ENCODE data around the gene NADK.
"Not testable (repeated sequence)": the region's sequence is repeated elsewhere in the genome, so short reads cannot be mapped to it uniquely, and the experiment has no call there.

NADK gene

GRCh38 chr1:1746566-1746909 is 31.7 kb downstream of the NADK start:
- not testable (repeated sequence) for DNase-seq (ENCODE audit: low spot score)

- peak; percentile 15 for DNase-seq (ENCODE audit: low spot score)
Measured at GRCh38 chr1:1745651-1746565, 32.4 kb downstream of the NADK start.

- not testable (repeated sequence) for DNase-seq (ENCODE audit: low spot score)
Measured at GRCh38 chr1:1742529-1742928, 35.7 kb downstream of the NADK start.

GRCh38 chr1:1741013-1741412 is 37.3 kb downstream of the NADK start:
- DNase-seq (ENCODE audit: low spot score): peak; percentile 79

GRCh38 chr1:1738799-1739337 is 39.4 kb downstream of the NADK start:
- not testable (repeated sequence) for DNase-seq (ENCODE audit: low spot score)

- DNase-seq (ENCODE audit: low spot score): not testable (repeated sequence)
Measured at GRCh38 chr1:1737675-1738590, 40.3 kb downstream of the NADK start.

- DNase-seq (ENCODE audit: low spot score): no peak
Measured at GRCh38 chr1:1732381-1732780, 45.9 kb downstream of the NADK start.

- no peak for DNase-seq (ENCODE audit: low spot score)
Measured at GRCh38 chr1:1730870-1731269, 47.4 kb downstream of the NADK start.

GRCh38 chr1:1730230-1730629 is 48.0 kb downstream of the NADK start:
- not testable (repeated sequence) for DNase-seq (ENCODE audit: low spot score)

- not testable (repeated sequence) for DNase-seq (ENCODE audit: low spot score)
Measured at GRCh38 chr1:1729116-1729816, 49.0 kb downstream of the NADK start.

GRCh38 chr1:1728308-1729005 is 49.8 kb downstream of the NADK start:
- peak; percentile 17 for DNase-seq (ENCODE audit: low spot score)

GRCh38 chr1:1727131-1727651 is 51.1 kb downstream of the NADK start:
- not testable (repeated sequence) for DNase-seq (ENCODE audit: low spot score)

- not testable (repeated sequence) for DNase-seq (ENCODE audit: low spot score)
Measured at GRCh38 chr1:1726088-1726487, 52.2 kb downstream of the NADK start.

GRCh38 chr1:1724035-1724864 is 54.0 kb downstream of the NADK start, which contains the start of gene CDK11A:
TSS of gene CDK11A (minus strand) at chr1:1724357. CDS start at chr1:1722818, 1,539 bp downstream.
- DNase-seq (ENCODE audit: low spot score): peak; percentile 93

- no peak for DNase-seq (ENCODE audit: low spot score)
Measured at GRCh38 chr1:1721201-1721600, 57.1 kb downstream of the NADK start.

GRCh38 chr1:1715109-1715883 is 63.0 kb downstream of the NADK start:
- DNase-seq (ENCODE audit: low spot score): not testable (repeated sequence)

GRCh38 chr1:1707897-1708296 is 70.4 kb downstream of the NADK start:
- DNase-seq (ENCODE audit: low spot score): not testable (repeated sequence)

GRCh38 chr1:1707241-1707640 is 71.0 kb downstream of the NADK start:
- not testable (repeated sequence) for DNase-seq (ENCODE audit: low spot score)

GRCh38 chr1:1705623-1706022 is 72.6 kb downstream of the NADK start:
- DNase-seq (ENCODE audit: low spot score): not testable (repeated sequence)
